SK-MEL-5 (cell line): ENCODE data around the gene ODAM. TPM values are rescaled to one million over a fixed set of nuclear protein-coding genes. Genes with fewer than 3 reads are reported as not detected.
A peak's percentile ranks its signal among the peaks of the same experiment; 100 is the strongest.

ENCODE experiments used
- DNase-seq: peaks from one replicate; pipeline ENCODE4 v3.0.0-alpha.2; 2016; ENCODE audit warnings: low read depth, low spot score
- in situ Hi-C: cut with HindIII; loops from 2 replicates; pipeline ENCODE4 v1.10.0; 2016; ENCODE audit warnings: low sequenced_read_pairs, high pct_unique_total_duplicates, low pct_unique_long_range_greater_than_20kb
- polyA plus RNA-seq, 2 experiments: library from polyadenylated mRNA; depleted of rRNA; stranded (reverse); fragments of >200 nt; gene quantifications; 2 replicates each; pipeline ENCODE4 v1.2.3, GENCODE V29; 2015
- total RNA-seq: library from RNA; depleted of rRNA; stranded (reverse); fragments of >200 nt; shearing (Covaris generic); gene quantifications from 2 replicates; pipeline ENCODE4 v1.2.3, GENCODE V29; 2014; rRNA removed

The ODAM gene
- not detected in 2 replicates for total RNA-seq
- polyA plus RNA-seq (2015; cell fraction: cytosol; rRNA removed), result not detected in 2 replicates
- polyA plus RNA-seq (2015; cell fraction: nucleus; rRNA removed), result not detected in 2 replicates

GRCh38 chr4:70195425-70195824, at the start of gene ODAM:
ODAM (plus strand) TSS chr4:70195725; CDS start chr4:70196544, 819 bp downstream.
- no peak for DNase-seq
- in situ Hi-C loops, result no loop called here

- no peak for DNase-seq
- in situ Hi-C loops, result no loop called here
Observed at GRCh38 chr4:70151271-70151670, 44.3 kb upstream of the ODAM start.

- no peak for DNase-seq
- in situ Hi-C loops, result no loop called here
Observed at GRCh38 chr4:70152088-70152487, 43.4 kb upstream of the ODAM start.

GRCh38 chr4:70153937-70154336, 41.6 kb upstream of the ODAM start, which contains the start of gene PRR27:
PRR27 (plus strand) TSS chr4:70154237; CDS start chr4:70154376, 139 bp downstream.
- in situ Hi-C loops, result no loop called here
- DNase-seq, result no peak

- in situ Hi-C loops, result no loop called here
- DNase-seq, result no peak
Observed at GRCh38 chr4:70158576-70158975, 36.9 kb upstream of the ODAM start.

- DNase-seq, result no peak
- in situ Hi-C loops, result no loop called here
Observed at GRCh38 chr4:70177090-70177489, 18.4 kb upstream of the ODAM start.

GRCh38 chr4:70178075-70178660, 17.4 kb upstream of the ODAM start:
- in situ Hi-C loops, result no loop called here
- no peak for DNase-seq

- DNase-seq, result no peak
- in situ Hi-C loops, result no loop called here
Observed at GRCh38 chr4:70179811-70180210, 15.7 kb upstream of the ODAM start.

- no peak for DNase-seq
- in situ Hi-C loops, result no loop called here
Observed at GRCh38 chr4:70181864-70182263, 13.7 kb upstream of the ODAM start.

- in situ Hi-C loops, result no loop called here
- DNase-seq, result peak; percentile 93
Observed at GRCh38 chr4:70182517-70183167, 12.9 kb upstream of the ODAM start.

- in situ Hi-C loops, result no loop called here
Observed at GRCh38 chr4:70183168-70183939, 12.2 kb upstream of the ODAM start.

GRCh38 chr4:70183940-70184246, 11.6 kb upstream of the ODAM start:
- in situ Hi-C loops, result no loop called here
- DNase-seq, result no peak

More at GRCh38 chr4:70183168-70183939, 12.2 kb upstream of the ODAM start:
- peak; percentile 89 for DNase-seq

- in situ Hi-C loops, result no loop called here
- peak; percentile 96 for DNase-seq
Observed at GRCh38 chr4:70187216-70187615, 8.3 kb upstream of the ODAM start.

GRCh38 chr4:70190579-70190978, 4.9 kb upstream of the ODAM start:
- DNase-seq, result no peak
- in situ Hi-C loops, result no loop called here

GRCh38 chr4:70191647-70192046, 3.9 kb upstream of the ODAM start:
- in situ Hi-C loops, result no loop called here
- DNase-seq, result no peak

- peak; percentile 42 for DNase-seq
- in situ Hi-C loops, result no loop called here
Observed at GRCh38 chr4:70192895-70193294, 2.6 kb upstream of the ODAM start.

GRCh38 chr4:70196857-70197256, 1.3 kb downstream of the ODAM start:
- in situ Hi-C loops, result no loop called here
- DNase-seq, result no peak

GRCh38 chr4:70197842-70198241, 2.3 kb downstream of the ODAM start:
- in situ Hi-C loops, result no loop called here
- DNase-seq, result no peak

- no peak for DNase-seq
Observed at GRCh38 chr4:70203601-70204000, 8.1 kb downstream of the ODAM start.

More at GRCh38 chr4:70203601-70204000, 8.1 kb downstream of the ODAM start:
- in situ Hi-C loops, result no loop called here
